ENCODE data around the gene TSPAN14. TPM values are rescaled to one million over a fixed set of nuclear protein-coding genes. Genes with fewer than 3 reads are reported as not detected.

TSPAN14 gene
- total RNA-seq, 4 donors from 2014 or later, result 103 to 168 (median 131) TPM

DNA sequence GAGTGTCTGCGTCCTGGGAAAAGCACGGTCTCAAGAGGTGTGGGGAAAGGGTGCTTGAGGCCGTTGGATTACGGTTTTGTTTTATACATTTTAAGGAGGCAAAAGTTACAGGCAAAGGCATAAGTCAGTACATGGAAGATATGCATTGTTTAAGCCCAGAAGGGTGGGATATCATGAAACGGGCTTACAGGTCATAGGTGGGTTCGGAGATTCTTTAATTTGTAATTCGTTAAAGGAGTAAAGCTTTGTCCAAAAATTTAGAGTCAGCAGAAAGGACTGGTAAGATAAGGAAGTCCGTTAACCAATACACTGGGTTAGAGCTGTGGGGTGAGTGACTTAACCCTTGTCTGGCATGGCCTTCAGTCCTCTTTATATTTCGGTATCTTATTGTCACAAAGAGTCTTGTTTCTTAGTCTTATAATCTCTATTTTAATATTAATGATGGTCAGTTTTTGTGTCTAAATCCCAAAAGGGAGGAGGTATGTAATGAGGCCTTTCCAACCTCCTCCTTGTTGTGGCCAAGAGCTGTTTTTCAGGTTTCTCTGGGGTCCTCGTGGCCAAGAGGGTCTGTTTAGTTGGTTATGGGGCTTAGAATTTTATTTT is 12.7 kb downstream of the TSPAN14 start:
- no peak overlapping the region for H3K4me3 ChIP-seq (ENCODE audit: low read depth, poor library complexity, severe bottlenecking)
- DNase-seq (ENCODE audit: low spot score in 2 of 2), result no peak

GRCh38 chr10:80468002-80468401 is 13.9 kb downstream of the TSPAN14 start:
- intact Hi-C loops (cut with DNase I; ENCODE audit: low total_unique reads), result no loop called here
- peak; percentile 78 to 94 for DNase-seq (ENCODE audit: low spot score in 2 of 2)
- H3K4me3 ChIP-seq (ENCODE audit: low read depth, poor library complexity, severe bottlenecking), result no peak overlapping the region
- WGBS, 2 donors, result 29 to 41% methylated on average over 6 of the region's 6 CpGs
- TF ChIP-seq POLR2A (IDR thresholded peaks at IDR 0.05), result no peak
- TF ChIP-seq, protein P1, sequence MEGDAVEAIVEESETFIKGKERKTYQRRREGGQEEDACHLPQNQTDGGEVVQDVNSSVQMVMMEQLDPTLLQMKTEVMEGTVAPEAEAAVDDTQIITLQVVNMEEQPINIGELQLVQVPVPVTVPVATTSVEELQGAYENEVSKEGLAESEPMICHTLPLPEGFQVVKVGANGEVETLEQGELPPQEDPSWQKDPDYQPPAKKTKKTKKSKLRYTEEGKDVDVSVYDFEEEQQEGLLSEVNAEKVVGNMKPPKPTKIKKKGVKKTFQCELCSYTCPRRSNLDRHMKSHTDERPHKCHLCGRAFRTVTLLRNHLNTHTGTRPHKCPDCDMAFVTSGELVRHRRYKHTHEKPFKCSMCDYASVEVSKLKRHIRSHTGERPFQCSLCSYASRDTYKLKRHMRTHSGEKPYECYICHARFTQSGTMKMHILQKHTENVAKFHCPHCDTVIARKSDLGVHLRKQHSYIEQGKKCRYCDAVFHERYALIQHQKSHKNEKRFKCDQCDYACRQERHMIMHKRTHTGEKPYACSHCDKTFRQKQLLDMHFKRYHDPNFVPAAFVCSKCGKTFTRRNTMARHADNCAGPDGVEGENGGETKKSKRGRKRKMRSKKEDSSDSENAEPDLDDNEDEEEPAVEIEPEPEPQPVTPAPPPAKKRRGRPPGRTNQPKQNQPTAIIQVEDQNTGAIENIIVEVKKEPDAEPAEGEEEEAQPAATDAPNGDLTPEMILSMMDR (IDR thresholded peaks at IDR 0.05), result no peak

More for the DNA sequence above, 12.7 kb downstream of the TSPAN14 start:
- WGBS, 2 donors, result 75 to 78% methylated on average over 10 of the region's 10 CpGs
- TF ChIP-seq, protein P1 (IDR thresholded peaks at IDR 0.05), result no peak
- no peak for TF ChIP-seq POLR2A (IDR thresholded peaks at IDR 0.05)
- intact Hi-C loops (cut with DNase I; ENCODE audit: low total_unique reads), result no loop called here

DNA sequence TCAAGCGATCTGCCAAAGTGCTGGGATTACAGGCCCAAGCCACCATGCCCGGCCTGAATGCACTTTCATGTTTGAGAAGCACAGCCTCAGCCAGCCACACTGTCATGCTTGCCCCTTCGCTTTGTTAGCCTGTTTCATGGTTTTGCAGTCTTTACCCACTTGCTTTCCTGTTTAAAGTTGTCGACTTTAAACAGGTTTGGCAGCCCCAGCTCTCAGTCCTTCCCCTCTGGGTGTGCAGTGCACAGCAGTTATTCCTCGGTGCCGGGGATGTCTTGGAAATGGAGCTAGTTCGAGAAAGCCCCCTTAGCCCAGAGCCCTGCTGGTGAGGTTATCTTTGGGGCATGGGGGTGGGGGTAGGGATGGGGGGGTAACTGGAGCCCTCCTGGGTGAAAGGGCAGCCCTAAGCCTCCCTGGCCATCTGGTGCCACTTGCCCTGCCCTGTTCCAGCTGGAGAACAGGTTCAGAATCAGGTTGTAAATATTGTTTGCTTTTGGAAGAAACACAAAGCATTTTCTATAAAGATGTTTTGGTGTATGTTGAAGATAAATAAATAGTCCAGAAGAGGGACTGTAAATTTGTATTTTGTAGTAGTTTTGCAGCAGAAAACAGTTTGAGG is 14.8 kb downstream of the TSPAN14 start:
- WGBS, 2 donors, result 46 to 57% methylated on average over 7 of the region's 7 CpGs
- DNase-seq (ENCODE audit: low spot score in 2 of 2), result no peak
- TF ChIP-seq, protein P1 (IDR thresholded peaks at IDR 0.05), result no peak
- TF ChIP-seq POLR2A (IDR thresholded peaks at IDR 0.05), result no peak
- no peak overlapping the region for H3K4me3 ChIP-seq (ENCODE audit: low read depth, poor library complexity, severe bottlenecking)
- intact Hi-C loops (cut with DNase I; ENCODE audit: low total_unique reads), result no loop called here

DNA sequence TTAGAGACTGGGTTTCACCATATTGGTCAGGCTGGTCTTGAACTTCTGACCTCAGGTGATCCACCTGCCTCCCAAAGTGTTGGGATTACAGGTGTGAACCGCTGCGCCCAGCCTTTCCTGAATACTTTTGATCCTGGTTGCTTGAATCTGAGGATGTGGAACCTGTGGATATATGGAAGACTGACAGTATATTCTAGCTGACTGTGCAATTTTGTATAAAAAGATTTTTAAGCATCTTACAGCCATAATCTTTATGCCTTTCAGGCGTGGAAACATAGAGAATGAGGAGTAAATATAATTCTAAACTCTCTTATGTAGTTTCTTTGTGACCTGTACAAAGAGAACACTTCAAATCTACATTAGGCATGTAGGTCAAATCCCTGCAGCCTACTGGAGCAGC is 16.2 kb downstream of the TSPAN14 start:
- no peak for DNase-seq (ENCODE audit: low spot score in 2 of 2)
- no peak for TF ChIP-seq POLR2A (IDR thresholded peaks at IDR 0.05)
- TF ChIP-seq, protein P1 (IDR thresholded peaks at IDR 0.05), result no peak
- intact Hi-C loops (cut with DNase I; ENCODE audit: low total_unique reads), result no loop called here
- 87 to 91% methylated on average over 3 of the region's 3 CpGs for WGBS, 2 donors
- H3K4me3 ChIP-seq (ENCODE audit: low read depth, poor library complexity, severe bottlenecking), result no peak overlapping the region

DNA sequence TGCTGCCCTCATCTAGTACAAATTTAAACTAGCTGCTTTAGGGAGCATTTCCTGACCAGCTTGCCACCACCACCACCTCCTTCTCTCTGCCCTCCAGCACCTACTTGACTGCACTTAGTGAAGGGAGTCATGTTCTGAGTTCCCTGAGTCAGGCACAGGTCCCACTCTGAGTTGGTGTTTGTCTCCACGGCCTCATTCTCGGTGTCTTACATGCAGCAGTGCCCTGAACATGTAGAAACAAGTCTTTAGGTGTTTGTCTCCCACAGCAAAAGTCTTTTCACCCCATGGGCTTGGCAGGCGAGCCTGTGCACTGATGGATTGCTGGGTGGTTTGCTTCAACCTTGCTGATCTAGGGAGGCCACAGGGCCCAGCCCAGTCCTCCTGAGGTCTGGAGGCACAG is 16.9 kb downstream of the TSPAN14 start:
- DNase-seq (ENCODE audit: low spot score in 2 of 2), result no peak
- intact Hi-C loops (cut with DNase I; ENCODE audit: low total_unique reads), result no loop called here
- WGBS, 2 donors, result 60 to 61% methylated on average over 3 of the region's 3 CpGs
- H3K4me3 ChIP-seq (ENCODE audit: low read depth, poor library complexity, severe bottlenecking), result no peak overlapping the region
- TF ChIP-seq, protein P1 (IDR thresholded peaks at IDR 0.05), result no peak
- TF ChIP-seq POLR2A (IDR thresholded peaks at IDR 0.05), result no peak

Data from lower leg skin (tissue), 4 donors.